Esophagus muscularis mucosa (tissue), 4 donors: ENCODE results near the gene CBR3.

Source experiments
- EP300 ChIP-seq: sonication (generic); formaldehyde crosslinking; IDR thresholded peaks from one replicate; pipeline ENCODE4 v1.6.1; 2017; ENCODE audit warnings: antibody characterized with exemption
- POLR2A ChIP-seq: fragments of 450-650 bp; IDR thresholded peaks from one replicate; pipeline ENCODE4 v1.6.1; 2017; ENCODE audit warnings: antibody characterized with exemption, moderate library complexity, mild to moderate bottlenecking, low read depth
- POLR2AphosphoS5 ChIP-seq, 2 donors: sonication (generic); formaldehyde crosslinking; IDR thresholded peaks; one replicate each; pipeline ENCODE4 v1.6.1; 2017; ENCODE audit warnings: antibody characterized with exemption in 2 of 2
- TF ChIP-seq, protein P1 (sequence below), 3 experiments: fragments of 200-600 bp in 2 of 3; fragments of 450-650 bp in 1 of 3; sonication (generic) in 2 of 3; IDR thresholded peaks; one replicate each; pipeline ENCODE4 v1.5.1; 2017 to 2019; ENCODE audit warnings: antibody characterized with exemption in 3 of 3, mild to moderate bottlenecking in 2 of 3, moderate library complexity in 1 of 3

DNA sequence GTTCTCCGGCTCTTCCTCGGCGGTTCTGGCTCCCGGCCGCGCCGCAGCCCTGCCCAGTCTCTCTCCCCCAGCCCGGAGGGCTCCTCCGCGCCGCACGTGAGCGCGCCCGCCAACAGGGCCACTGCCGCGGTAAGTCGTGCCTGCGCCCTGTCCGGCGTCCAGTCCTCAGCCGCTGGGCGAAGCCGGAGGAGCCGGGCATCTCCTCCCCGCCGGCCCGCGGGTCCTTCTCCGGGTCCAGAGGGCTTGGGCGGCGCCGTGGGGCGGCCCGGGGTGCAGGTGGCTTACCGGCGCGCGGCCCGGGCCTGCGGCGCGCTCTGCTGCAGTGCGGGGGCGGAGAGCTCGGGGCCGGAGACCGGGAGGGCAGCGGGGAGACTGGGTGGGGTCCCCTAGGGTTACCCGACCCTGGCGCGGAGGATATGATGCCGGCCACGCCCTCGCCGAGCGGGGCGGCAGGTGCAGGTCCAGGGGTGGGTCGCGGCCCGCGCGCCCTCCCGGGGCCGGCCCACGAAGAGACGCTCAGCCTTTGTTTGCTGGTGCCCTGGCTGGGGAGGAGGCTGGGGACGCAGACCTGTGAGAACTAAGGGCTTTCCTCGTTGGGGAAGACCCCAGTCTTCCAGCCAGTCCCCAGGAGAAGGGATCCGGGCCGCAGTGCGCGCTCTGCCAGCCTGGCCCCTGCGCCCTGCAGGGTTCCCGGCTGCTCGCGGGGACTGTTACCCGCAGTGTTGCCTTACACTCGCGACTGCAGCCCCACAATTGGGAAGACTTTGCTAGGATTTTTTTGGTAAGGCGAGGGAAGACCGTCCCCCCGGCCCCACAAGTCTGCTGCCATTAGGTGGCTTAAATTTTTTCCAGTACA, 22.2 kb downstream of the CBR3 start, which contains the start of gene DOP1B:
- TF ChIP-seq EP300 (no peak), POLR2A (no peak), POLR2AphosphoS5 (IDR thresholded peaks at IDR 0.05) (peak in 1 of 2 donors; percentile 40)
- TF ChIP-seq, protein P1, sequence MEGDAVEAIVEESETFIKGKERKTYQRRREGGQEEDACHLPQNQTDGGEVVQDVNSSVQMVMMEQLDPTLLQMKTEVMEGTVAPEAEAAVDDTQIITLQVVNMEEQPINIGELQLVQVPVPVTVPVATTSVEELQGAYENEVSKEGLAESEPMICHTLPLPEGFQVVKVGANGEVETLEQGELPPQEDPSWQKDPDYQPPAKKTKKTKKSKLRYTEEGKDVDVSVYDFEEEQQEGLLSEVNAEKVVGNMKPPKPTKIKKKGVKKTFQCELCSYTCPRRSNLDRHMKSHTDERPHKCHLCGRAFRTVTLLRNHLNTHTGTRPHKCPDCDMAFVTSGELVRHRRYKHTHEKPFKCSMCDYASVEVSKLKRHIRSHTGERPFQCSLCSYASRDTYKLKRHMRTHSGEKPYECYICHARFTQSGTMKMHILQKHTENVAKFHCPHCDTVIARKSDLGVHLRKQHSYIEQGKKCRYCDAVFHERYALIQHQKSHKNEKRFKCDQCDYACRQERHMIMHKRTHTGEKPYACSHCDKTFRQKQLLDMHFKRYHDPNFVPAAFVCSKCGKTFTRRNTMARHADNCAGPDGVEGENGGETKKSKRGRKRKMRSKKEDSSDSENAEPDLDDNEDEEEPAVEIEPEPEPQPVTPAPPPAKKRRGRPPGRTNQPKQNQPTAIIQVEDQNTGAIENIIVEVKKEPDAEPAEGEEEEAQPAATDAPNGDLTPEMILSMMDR (IDR thresholded peaks at IDR 0.05), result no peak
